Endothelial cell of umbilical vein (primary cell): ENCODE data around the gene METTL5. TPM values are rescaled to one million over a fixed set of nuclear protein-coding genes. Genes with fewer than 3 reads are reported as not detected.
"Not testable (repeated sequence)": the region's sequence is repeated elsewhere in the genome, so short reads cannot be mapped to it uniquely, and the experiment has no call there.

Source experiments
- BruUV-seq: library from RNA; stranded (reverse); fragments of 400-500 nt; replicated peaks from 2 replicates; lab custom pipeline; 2021; lab: Mats Ljungman, UMichigan
- CTCF ChIA-PET: fragments of 300-600, 350-600 bp; sonication (Branson Sonifier 250); formaldehyde crosslinking; loops from one replicate; lab custom pipeline; 2021; ENCODE audit warnings: antibody characterized with exemption, inconsistent platforms; lab: Charles Lee
- POLR2A ChIA-PET: fragments of 300-600, 350-600 bp; sonication (Branson Sonifier 250); formaldehyde crosslinking; loops from one replicate; lab custom pipeline; 2021; ENCODE audit warnings: antibody characterized with exemption, inconsistent platforms; lab: Charles Lee
- DNase-seq: peaks from one replicate; pipeline ENCODE4 v3.0.0-alpha.2; 2011; ENCODE audit warnings: low read depth, low spot score
- FAIRE-seq: peaks from 2 replicates; lab custom pipeline; 2011; peaks lifted over from hg19 to GRCh38; lab: Jason Lieb, UNC
- H2AFZ ChIP-seq: 2 replicates; pipeline ENCODE4 v1.6.0; 2012; ENCODE audit warnings: low read depth, low read length, control low read depth, inconsistent platforms
- H3K27ac ChIP-seq: 2 replicates; pipeline ENCODE4 v1.5.1; 2011; ENCODE audit warnings: low read depth, mild to moderate bottlenecking, control low read depth, low read length, moderate library complexity; ENCODE audit not compliant: insufficient read depth
- H3K27me3 ChIP-seq, 2 experiments: 2 replicates each; pipeline versions ENCODE4 v1.6.0 to v1.6.1; 2011; ENCODE audit warnings: low read length in 2 of 2, mixed read lengths in 1 of 2; ENCODE audit not compliant: control insufficient read depth in 2 of 2, insufficient read depth in 2 of 2
- H3K36me3 ChIP-seq, 2 experiments: 2 replicates in 1 of 2; 3 replicates in 1 of 2; pipeline ENCODE4 v1.5.1; 2011; ENCODE audit warnings: low read length in 2 of 2, mild to moderate bottlenecking in 1 of 2, moderate library complexity in 1 of 2; ENCODE audit not compliant: control insufficient read depth in 2 of 2, insufficient read depth in 2 of 2; ENCODE audit errors: extremely low read depth in 1 of 2
- H3K4me1 ChIP-seq: 3 replicates; pipeline ENCODE4 v1.5.1; 2011; ENCODE audit warnings: mild to moderate bottlenecking, low read length; ENCODE audit not compliant: control insufficient read depth, insufficient read depth; ENCODE audit errors: extremely low read depth
- H3K4me2 ChIP-seq: 2 replicates; pipeline ENCODE4 v1.6.1; 2011; ENCODE audit warnings: low read length, control low read depth, mixed read lengths; ENCODE audit not compliant: insufficient read depth
- H3K4me3 ChIP-seq, 3 experiments: fragments of 200-600 bp in 1 of 3; sonication (generic), shearing (Covaris generic) in 1 of 3; replicated peaks in 1 of 3; 2 replicates each; pipeline ENCODE4 v1.5.1; 2011 to 2016; ENCODE audit warnings: control low read depth in 3 of 3, low read length in 3 of 3, mild to moderate bottlenecking in 2 of 3, inconsistent platforms in 1 of 3, low read depth in 1 of 3, moderate library complexity in 1 of 3; ENCODE audit not compliant: insufficient read depth in 1 of 3
- H3K79me2 ChIP-seq: 2 replicates; pipeline ENCODE4 v1.6.0; 2012; ENCODE audit warnings: low read length, inconsistent platforms; ENCODE audit not compliant: control insufficient read depth, insufficient read depth
- H3K9ac ChIP-seq: replicated peaks from 2 replicates; pipeline ENCODE3; 2011; ENCODE audit warnings: low read length, control low read depth; ENCODE audit not compliant: insufficient read depth; ENCODE audit errors: extremely low read depth
- H3K9me1 ChIP-seq: replicated peaks from 3 replicates; pipeline ENCODE4 v1.6.0; 2011; ENCODE audit warnings: mild to moderate bottlenecking, low read length; ENCODE audit not compliant: control insufficient read depth, insufficient read depth; ENCODE audit errors: extremely low read depth
- H3K9me3 ChIP-seq: replicated peaks from 2 replicates; pipeline ENCODE4 v1.5.1; 2012; ENCODE audit warnings: low read length, inconsistent platforms; ENCODE audit not compliant: control insufficient read depth, insufficient read depth
- H4K20me1 ChIP-seq: replicated peaks from 2 replicates; pipeline ENCODE3; 2011; ENCODE audit warnings: mild to moderate bottlenecking, low read length; ENCODE audit not compliant: control insufficient read depth, insufficient read depth; ENCODE audit errors: extremely low read depth
- EZH2 ChIP-seq: IDR thresholded peaks from 2 replicates; pipeline ENCODE4 v1.6.1; 2012; ENCODE audit warnings: borderline replicate concordance, low read depth, mild to moderate bottlenecking, moderate library complexity, low read length, inconsistent platforms; ENCODE audit not compliant: severe bottlenecking
- FOS ChIP-seq: IDR thresholded peaks from 2 replicates; pipeline ENCODE4 v1.6.1; 2011; ENCODE audit warnings: mild to moderate bottlenecking, low read length, moderate library complexity, borderline replicate concordance; ENCODE audit not compliant: insufficient read depth
- GATA2 ChIP-seq: IDR thresholded peaks from 2 replicates; pipeline ENCODE4 v1.7.0; 2011; ENCODE audit warnings: low read depth, mild to moderate bottlenecking, moderate library complexity, mixed read lengths, low read length; ENCODE audit not compliant: insufficient read length, insufficient read depth
- JUN ChIP-seq: IDR thresholded peaks from 2 replicates; pipeline ENCODE4 v1.6.1; 2011; ENCODE audit warnings: borderline replicate concordance, low read depth; ENCODE audit not compliant: insufficient read length, insufficient read depth
- MYC ChIP-seq: IDR thresholded peaks from one replicate; pipeline ENCODE4 v1.6.1; 2011; ENCODE audit warnings: mild to moderate bottlenecking, low read depth, low read length
- POLR2A ChIP-seq: IDR thresholded peaks from 2 replicates; pipeline ENCODE4 v1.6.1; 2012; ENCODE audit warnings: low read depth, mild to moderate bottlenecking, control low read depth, low read length
- POLR2AphosphoS5 ChIP-seq: IDR thresholded peaks from 2 replicates; pipeline ENCODE4 v1.6.1; 2012; ENCODE audit warnings: low read depth, mild to moderate bottlenecking, control low read depth, low read length, moderate library complexity; ENCODE audit not compliant: insufficient read depth
- dilution Hi-C: fragments of 300-500 bp; cut with MboI; formaldehyde crosslinking; loops from one replicate; pipeline ENCODE4 v1.15.0; 2019; ENCODE audit warnings: low sequenced_read_pairs; ENCODE audit not compliant: extremely low pct_ligation_motif_present
- intact Hi-C: fragments of 100-400 bp; cut with micrococcal nuclease; formaldehyde crosslinking; loops from one replicate; pipeline ENCODE4 v1.10.0; 2022
- polyA plus RNA-seq, 4 experiments: library from polyadenylated mRNA; depleted of rRNA in 3 of 4; stranded (reverse) in 3 of 4; unstranded in 1 of 4; fragments of >200 nt; gene quantifications; 2 replicates each; pipeline versions ENCODE4 v1.2.1 to v1.2.3, GENCODE V29; 2011 to 2012; ENCODE audit warnings: missing spikeins in 1 of 4
- total RNA-seq: library from RNA; stranded (reverse); gene quantifications from 2 replicates; pipeline ENCODE4 v1.2.3, GENCODE V29; 2021
- TF ChIP-seq, protein P1 (sequence below): IDR thresholded peaks from 2 replicates; pipeline ENCODE4 v1.6.1; 2011; ENCODE audit not compliant: insufficient read depth, insufficient read length
- TF ChIP-seq, protein P2 (sequence below), 2 donors: IDR thresholded peaks; 1 replicate in 1 of 2; 2 replicates in 1 of 2; pipeline ENCODE4 v1.5.1; 2011; ENCODE audit warnings: low read length in 2 of 2, mild to moderate bottlenecking in 2 of 2, moderate library complexity in 2 of 2, control low read depth in 1 of 2, inconsistent platforms in 1 of 2, low read depth in 1 of 2; ENCODE audit not compliant: insufficient read depth in 1 of 2; ENCODE audit errors: extremely low read depth in 1 of 2

The METTL5 gene
- total and polyA plus RNA-seq, 2 donors (not counting 3 experiments of a cell fraction or from before 2014, with no cell fraction given), result 27.0 to 52.0 TPM

DNA sequence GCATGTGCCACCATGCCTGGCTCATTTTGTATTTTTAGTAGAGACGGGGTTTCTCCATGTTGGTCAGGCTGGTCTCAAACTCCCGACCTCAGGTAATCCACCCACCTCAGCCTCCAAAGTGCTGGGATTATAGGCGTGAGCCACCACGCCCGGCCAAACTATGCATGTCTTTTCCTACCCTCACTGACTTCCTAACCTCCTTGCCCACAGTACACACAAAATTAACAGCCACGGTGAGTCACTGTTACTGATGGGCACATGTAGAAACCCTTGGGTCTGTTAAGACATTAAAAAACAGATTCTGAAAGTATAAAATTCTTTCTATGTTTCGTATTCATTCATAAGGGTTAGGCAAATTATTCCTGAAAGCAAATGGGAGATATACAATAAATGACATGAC is 4.6 kb downstream of the METTL5 start:
- Histone ChIP-seq H3K4me1 (peaks cover 30% of the 10 kb centered on the region), H3K79me2 (peaks cover 31% of the 10 kb centered on the region)
- BruUV-seq, H3K4me3 ChIP-seq, H4K20me1 ChIP-seq, H3K27me3 ChIP-seq, H3K9me3 ChIP-seq, intact Hi-C loops, POLR2A ChIA-PET, FAIRE-seq, H2AFZ ChIP-seq, H3K9ac ChIP-seq, CTCF ChIA-PET, H3K36me3 ChIP-seq, H3K27ac ChIP-seq, H3K9me1 ChIP-seq, dilution Hi-C loops, DNase-seq, H3K4me2 ChIP-seq: not testable (repeated sequence)
- peak; percentile 7 for TF ChIP-seq FOS

DNA sequence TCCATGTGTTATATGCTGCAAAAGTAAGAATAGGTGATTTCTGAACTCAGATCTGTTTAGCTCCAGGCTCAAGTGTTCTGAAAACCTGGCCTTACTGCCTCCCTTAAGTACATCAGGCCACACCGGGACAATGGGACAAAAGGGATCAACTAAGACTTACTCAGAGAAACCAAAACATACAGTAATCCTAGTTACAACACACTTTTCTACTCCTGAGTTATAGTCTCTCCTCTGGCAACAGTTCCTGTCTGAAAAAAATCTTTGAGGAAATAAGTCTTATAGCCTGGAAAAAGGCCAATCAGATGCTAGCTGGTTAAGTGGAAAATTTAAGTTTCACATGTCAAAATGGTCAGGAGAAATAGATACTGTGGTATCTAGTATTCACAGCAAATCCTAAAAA is 5.6 kb downstream of the METTL5 start:
- no peak overlapping the region for H2AFZ ChIP-seq
- H3K27ac ChIP-seq, result peak overlapping the region; percentile 41
- peaks cover 4 to 7% of the 10 kb centered on the region in 2 experiments for H3K36me3 ChIP-seq
- ChIA-PET CTCF (interaction anchor here (1.0 to 1.3 kb wide), 3 partner anchors 8 to 367 kb away, joined by 3 to 6 read pairs (median 4); partner anchors contain the start of gene UBR3), POLR2A (no interaction called here)
- peaks cover 29% of the 10 kb centered on the region for H3K79me2 ChIP-seq
- intact Hi-C loops (no loop called here), dilution Hi-C loops (no loop called here)
- no peak for TF ChIP-seq POLR2AphosphoS5
- no peak for TF ChIP-seq FOS
- TF ChIP-seq POLR2A, result no peak
- TF ChIP-seq GATA2, result no peak
- no peak for TF ChIP-seq JUN
- TF ChIP-seq, protein P1, sequence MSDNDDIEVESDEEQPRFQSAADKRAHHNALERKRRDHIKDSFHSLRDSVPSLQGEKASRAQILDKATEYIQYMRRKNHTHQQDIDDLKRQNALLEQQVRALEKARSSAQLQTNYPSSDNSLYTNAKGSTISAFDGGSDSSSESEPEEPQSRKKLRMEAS, result no peak
- TF ChIP-seq, protein P2, sequence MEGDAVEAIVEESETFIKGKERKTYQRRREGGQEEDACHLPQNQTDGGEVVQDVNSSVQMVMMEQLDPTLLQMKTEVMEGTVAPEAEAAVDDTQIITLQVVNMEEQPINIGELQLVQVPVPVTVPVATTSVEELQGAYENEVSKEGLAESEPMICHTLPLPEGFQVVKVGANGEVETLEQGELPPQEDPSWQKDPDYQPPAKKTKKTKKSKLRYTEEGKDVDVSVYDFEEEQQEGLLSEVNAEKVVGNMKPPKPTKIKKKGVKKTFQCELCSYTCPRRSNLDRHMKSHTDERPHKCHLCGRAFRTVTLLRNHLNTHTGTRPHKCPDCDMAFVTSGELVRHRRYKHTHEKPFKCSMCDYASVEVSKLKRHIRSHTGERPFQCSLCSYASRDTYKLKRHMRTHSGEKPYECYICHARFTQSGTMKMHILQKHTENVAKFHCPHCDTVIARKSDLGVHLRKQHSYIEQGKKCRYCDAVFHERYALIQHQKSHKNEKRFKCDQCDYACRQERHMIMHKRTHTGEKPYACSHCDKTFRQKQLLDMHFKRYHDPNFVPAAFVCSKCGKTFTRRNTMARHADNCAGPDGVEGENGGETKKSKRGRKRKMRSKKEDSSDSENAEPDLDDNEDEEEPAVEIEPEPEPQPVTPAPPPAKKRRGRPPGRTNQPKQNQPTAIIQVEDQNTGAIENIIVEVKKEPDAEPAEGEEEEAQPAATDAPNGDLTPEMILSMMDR (IDR thresholded peaks at IDR 0.05; ENCODE audit: extremely low read depth in 1 of 2, insufficient read depth in 1 of 2, low read depth in 1 of 2, low read length in 2 of 2), result no peak
- no peak for TF ChIP-seq MYC
- no peak for TF ChIP-seq EZH2
- H3K27me3 ChIP-seq, result no peaks in the 10 kb centered on the region
- DNase-seq, result peak; percentile 80
- H3K4me2 ChIP-seq, result peak overlapping the region; percentile 22
- H3K9ac ChIP-seq, result peak overlapping the region; percentile 16
- BruUV-seq, result no TSS peak
- H3K9me1 ChIP-seq, result no peaks in the 10 kb centered on the region
- H3K9me3 ChIP-seq, result no peaks in the 10 kb centered on the region
- H3K4me3 ChIP-seq, result no peak overlapping the region
- no peaks in the 10 kb centered on the region for H4K20me1 ChIP-seq
- H3K4me1 ChIP-seq, result peaks cover 27% of the 10 kb centered on the region
- FAIRE-seq, result no peak
